Stimulated activated CD8-positive, alpha-beta memory T cell treated with anti-CD3 and anti-CD28 coated beads, Interleukin-15, amount 100 ng/mL, for 1 hour (primary cell): ENCODE measurements around the gene ARL8A.
"Not testable (repeated sequence)": the region's sequence is repeated elsewhere in the genome, so short reads cannot be mapped to it uniquely, and the experiment has no call there.

Source experiments
- DNase-seq: peaks from one replicate; pipeline ENCODE4 v3.0.0-alpha.2; 2020; ENCODE audit warnings: low read depth

The ARL8A gene

GRCh38 chr1:202112859-202113689 is 31.5 kb downstream of the ARL8A start:
- DNase-seq: no peak

- DNase-seq: not testable (repeated sequence)
These were observed 32.9 kb downstream of the ARL8A start for GRCh38 chr1:202111589-202111988.

GRCh38 chr1:202110977-202111376 is 33.6 kb downstream of the ARL8A start:
- DNase-seq: no peak

- no peak for DNase-seq
These were observed 36.5 kb downstream of the ARL8A start for GRCh38 chr1:202107801-202108731.

GRCh38 chr1:202107321-202107761 is 37.2 kb downstream of the ARL8A start:
- no peak for DNase-seq

GRCh38 chr1:202106340-202107254 is 37.9 kb downstream of the ARL8A start:
- DNase-seq: no peak

- no peak for DNase-seq
These were observed 38.8 kb downstream of the ARL8A start for GRCh38 chr1:202105571-202106339.

GRCh38 chr1:202104073-202104472 is 40.5 kb downstream of the ARL8A start:
- DNase-seq: no peak

- no peak for DNase-seq
These were observed 43.4 kb downstream of the ARL8A start for GRCh38 chr1:202101184-202101583.

- DNase-seq: no peak
These were observed 50.7 kb downstream of the ARL8A start for GRCh38 chr1:202093858-202094257.

GRCh38 chr1:202090994-202091393 is 53.5 kb downstream of the ARL8A start:
- DNase-seq: no peak

GRCh38 chr1:202088206-202088605 is 56.3 kb downstream of the ARL8A start:
- no peak for DNase-seq

- DNase-seq: no peak
These were observed 57.8 kb downstream of the ARL8A start for GRCh38 chr1:202086579-202087350.

GRCh38 chr1:202085682-202086373 is 58.7 kb downstream of the ARL8A start:
- no peak for DNase-seq

- DNase-seq: no peak
These were observed 59.5 kb downstream of the ARL8A start for GRCh38 chr1:202084791-202085681.
